GM19468 (cell line): ENCODE results near the gene EIPR1.

ENCODE experiments used
- ATAC-seq: cut with Tn5 transposase; IDR thresholded peaks from one replicate; pipeline ENCODE4 v1.9.1; 2021; ENCODE audit warnings: mild to moderate bottlenecking, moderate library complexity, moderate number of reproducible peaks; ENCODE audit not compliant: unreplicated experiment; ENCODE audit errors: extremely low read depth

The EIPR1 gene

GRCh38 chr2:3326182-3326537 lies 51.5 kb downstream of the EIPR1 start:
- no peak for ATAC-seq

- no peak for ATAC-seq
These were observed 52.0 kb downstream of the EIPR1 start for GRCh38 chr2:3325458-3326181.

- ATAC-seq: no peak
These were observed 53.0 kb downstream of the EIPR1 start for GRCh38 chr2:3324404-3325281.

- no peak for ATAC-seq
These were observed 53.6 kb downstream of the EIPR1 start for GRCh38 chr2:3324036-3324386.

GRCh38 chr2:3323360-3324035 lies 54.1 kb downstream of the EIPR1 start:
- ATAC-seq: no peak

GRCh38 chr2:3322311-3322970 lies 55.2 kb downstream of the EIPR1 start:
- no peak for ATAC-seq

- ATAC-seq: no peak
These were observed 55.8 kb downstream of the EIPR1 start for GRCh38 chr2:3321825-3322224.

GRCh38 chr2:3320910-3321605 lies 56.6 kb downstream of the EIPR1 start:
- ATAC-seq: no peak

GRCh38 chr2:3319745-3320566 lies 57.7 kb downstream of the EIPR1 start:
- no peak for ATAC-seq

- no peak for ATAC-seq
These were observed 58.5 kb downstream of the EIPR1 start for GRCh38 chr2:3319134-3319533.

- ATAC-seq: no peak
These were observed 59.6 kb downstream of the EIPR1 start for GRCh38 chr2:3317871-3318590.

- ATAC-seq: no peak
These were observed 60.3 kb downstream of the EIPR1 start for GRCh38 chr2:3317277-3317685.

- no peak for ATAC-seq
These were observed 61.0 kb downstream of the EIPR1 start for GRCh38 chr2:3316456-3317276.

GRCh38 chr2:3314626-3315025 lies 63.0 kb downstream of the EIPR1 start:
- ATAC-seq: no peak

- ATAC-seq: no peak
These were observed 63.7 kb downstream of the EIPR1 start for GRCh38 chr2:3313781-3314375.

GRCh38 chr2:3312576-3313345 lies 64.9 kb downstream of the EIPR1 start:
- no peak for ATAC-seq

GRCh38 chr2:3311601-3312000 lies 66.0 kb downstream of the EIPR1 start:
- ATAC-seq: no peak
